Bronchial epithelial cell (primary cell): ENCODE results near the gene CYP1B1. TPM values are rescaled to one million over a fixed set of nuclear protein-coding genes. Genes with fewer than 3 reads are reported as not detected.
"Not testable (repeated sequence)": the region's sequence is repeated elsewhere in the genome, so short reads cannot be mapped to it uniquely, and the experiment has no call there.

Source experiments
- DNase-seq: peaks from one replicate; pipeline ENCODE4 v3.0.0-alpha.2; 2010; ENCODE audit warnings: low read depth
- FAIRE-seq: peaks from 2 replicates; lab custom pipeline; 2011; peaks lifted over from hg19 to GRCh38; lab: Jason Lieb, UNC
- H3K27me3 ChIP-seq: 2 replicates; pipeline ENCODE4 v1.5.1; 2011; ENCODE audit warnings: low read length; ENCODE audit not compliant: control insufficient read depth, insufficient read depth
- H3K36me3 ChIP-seq: 2 replicates; pipeline ENCODE4 v1.5.1; 2011; ENCODE audit warnings: low read length; ENCODE audit not compliant: control insufficient read depth, insufficient read depth
- H3K4me3 ChIP-seq: 2 replicates; pipeline ENCODE4 v1.5.1; 2011; ENCODE audit warnings: mild to moderate bottlenecking, low read depth, low read length, control low read depth
- total RNA-seq: library from RNA; depleted of rRNA; stranded (reverse); fragments of >200 nt; gene quantifications from 2 replicates; pipeline ENCODE4 v1.2.1, GENCODE V29; 2014
- TF ChIP-seq, protein P1 (sequence below): IDR thresholded peaks from 2 replicates; pipeline ENCODE4 v1.5.1; 2011; ENCODE audit warnings: mild to moderate bottlenecking, moderate library complexity, low read length, control low read depth, inconsistent platforms; ENCODE audit not compliant: insufficient read depth, severe bottlenecking

The CYP1B1 gene
- total RNA-seq, 1 donor from 2014 or later: 5.8 TPM

DNA sequence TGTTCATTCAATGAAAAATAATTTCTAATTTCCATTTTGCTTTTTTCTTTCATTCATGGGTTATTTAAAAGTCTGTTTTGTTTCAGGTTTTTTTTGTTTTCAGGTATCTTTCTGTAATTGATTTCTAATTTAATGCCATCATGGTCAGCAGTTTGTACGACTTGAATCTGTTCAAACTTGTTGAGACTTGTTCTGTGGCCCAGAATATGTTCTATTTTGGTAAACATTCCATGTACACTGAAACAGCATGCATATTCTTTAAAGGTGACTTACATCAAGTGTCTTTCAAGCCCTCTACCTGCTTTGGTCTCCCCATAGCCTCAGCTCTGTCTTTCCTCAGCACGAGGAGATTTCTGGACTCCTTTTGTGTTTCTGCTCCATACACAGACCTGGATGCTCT lies 49.1 kb downstream of the CYP1B1 start:
- H3K36me3 ChIP-seq: no peaks in the 10 kb centered on the region
- H3K27me3 ChIP-seq: no peaks in the 10 kb centered on the region
- DNase-seq (peak; percentile 80), FAIRE-seq (no peak)
- TF ChIP-seq, protein P1, sequence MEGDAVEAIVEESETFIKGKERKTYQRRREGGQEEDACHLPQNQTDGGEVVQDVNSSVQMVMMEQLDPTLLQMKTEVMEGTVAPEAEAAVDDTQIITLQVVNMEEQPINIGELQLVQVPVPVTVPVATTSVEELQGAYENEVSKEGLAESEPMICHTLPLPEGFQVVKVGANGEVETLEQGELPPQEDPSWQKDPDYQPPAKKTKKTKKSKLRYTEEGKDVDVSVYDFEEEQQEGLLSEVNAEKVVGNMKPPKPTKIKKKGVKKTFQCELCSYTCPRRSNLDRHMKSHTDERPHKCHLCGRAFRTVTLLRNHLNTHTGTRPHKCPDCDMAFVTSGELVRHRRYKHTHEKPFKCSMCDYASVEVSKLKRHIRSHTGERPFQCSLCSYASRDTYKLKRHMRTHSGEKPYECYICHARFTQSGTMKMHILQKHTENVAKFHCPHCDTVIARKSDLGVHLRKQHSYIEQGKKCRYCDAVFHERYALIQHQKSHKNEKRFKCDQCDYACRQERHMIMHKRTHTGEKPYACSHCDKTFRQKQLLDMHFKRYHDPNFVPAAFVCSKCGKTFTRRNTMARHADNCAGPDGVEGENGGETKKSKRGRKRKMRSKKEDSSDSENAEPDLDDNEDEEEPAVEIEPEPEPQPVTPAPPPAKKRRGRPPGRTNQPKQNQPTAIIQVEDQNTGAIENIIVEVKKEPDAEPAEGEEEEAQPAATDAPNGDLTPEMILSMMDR: no peak
- no peak overlapping the region for H3K4me3 ChIP-seq

DNA sequence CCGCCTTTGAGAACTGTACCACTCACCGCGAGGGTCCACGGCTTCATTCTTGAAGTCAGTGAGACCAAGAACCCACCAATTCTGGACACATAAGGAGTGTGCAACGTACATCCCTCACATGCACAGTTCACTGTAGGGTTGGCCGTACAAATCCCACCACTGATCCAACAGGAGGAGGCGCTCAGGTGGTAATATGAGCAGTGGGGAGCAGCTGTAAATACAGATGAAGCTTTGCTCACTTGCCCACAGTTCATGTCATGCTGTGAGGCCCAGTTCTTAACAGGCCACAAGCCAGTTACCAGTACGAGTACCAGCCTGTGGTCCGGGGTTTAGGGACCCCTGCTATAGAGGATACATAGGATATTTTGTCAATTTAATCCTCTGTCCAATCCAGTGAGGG lies 54.4 kb downstream of the CYP1B1 start:
- Histone ChIP-seq H3K4me3 (no peak overlapping the region), H3K36me3 (no peaks in the 10 kb centered on the region), H3K27me3 (no peaks in the 10 kb centered on the region)
- FAIRE-seq (no peak), DNase-seq (no peak)
- TF ChIP-seq, protein P1: no peak

DNA sequence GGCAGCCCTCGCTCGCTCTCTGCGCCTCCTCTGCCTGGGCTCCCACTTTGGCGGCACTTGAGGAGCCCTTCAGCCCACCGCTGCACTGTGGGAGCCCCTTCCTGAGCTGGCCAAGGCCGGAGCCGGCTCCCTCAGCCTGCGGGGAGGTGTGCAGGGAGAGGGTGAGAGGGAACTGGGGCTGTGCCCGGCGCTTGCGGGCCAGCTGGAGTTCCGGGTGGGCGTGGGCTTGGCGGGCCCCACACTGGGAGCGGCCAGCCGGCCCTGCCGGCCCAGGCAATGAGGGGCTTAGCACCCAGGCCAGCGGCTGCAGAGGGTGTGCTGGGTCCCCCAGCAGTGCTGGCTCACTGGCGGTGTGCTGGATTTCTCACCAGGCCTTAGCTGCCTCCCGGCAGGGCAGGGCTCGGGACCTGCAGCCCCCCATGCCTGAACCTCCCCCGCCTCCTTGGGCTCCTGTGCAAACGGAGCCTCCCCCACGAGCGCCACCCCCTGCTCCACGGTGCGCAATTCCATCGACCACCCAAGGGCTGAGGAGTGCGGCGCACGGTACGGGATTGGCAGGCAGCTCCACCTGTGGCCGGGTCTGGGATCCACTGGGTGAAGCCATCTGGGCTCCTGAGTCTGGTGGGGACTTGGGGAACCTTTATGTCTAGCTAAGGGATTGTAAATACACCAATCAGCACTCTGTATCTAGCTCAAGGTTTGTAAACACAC lies 55.4 kb downstream of the CYP1B1 start:
- not testable (repeated sequence) for DNase-seq, H3K27me3 ChIP-seq, FAIRE-seq, H3K36me3 ChIP-seq, H3K4me3 ChIP-seq

DNA sequence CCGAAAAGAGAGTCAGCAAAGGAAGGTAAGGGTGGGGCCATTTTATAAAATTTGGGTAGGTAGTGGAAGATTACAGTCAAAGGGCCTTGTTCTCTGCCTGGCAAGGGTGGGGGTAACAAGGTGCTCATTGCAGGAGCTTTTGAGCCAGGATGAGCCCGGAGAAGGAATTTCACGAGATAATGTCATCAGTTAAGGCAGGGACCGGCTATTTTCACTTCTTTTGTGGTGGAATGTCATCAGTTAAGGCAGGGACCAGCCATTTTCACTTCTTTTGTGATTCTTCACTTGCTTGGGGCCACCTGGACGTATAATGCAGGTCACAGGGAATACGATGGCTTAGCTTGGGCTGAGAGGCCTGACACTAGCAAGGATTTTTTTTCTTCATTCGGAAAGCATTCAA lies 58.1 kb downstream of the CYP1B1 start:
- no peak for DNase-seq
- TF ChIP-seq, protein P1: no peak
- Histone ChIP-seq H3K4me3 (no peak overlapping the region), H3K36me3 (no peaks in the 10 kb centered on the region), H3K27me3 (no peaks in the 10 kb centered on the region)
- FAIRE-seq: no peak

Other genes with a start within 250 kb of the CYP1B1 start
- gene RMDN2, start 150.9 kb downstream of the CYP1B1 start, total RNA-seq: 1.2 and 1.3 TPM in 2 replicates